Testis (tissue), 3 donors: ENCODE results near the gene PXDN. TPM values are rescaled to one million over a fixed set of nuclear protein-coding genes. Genes with fewer than 3 reads are reported as not detected.

Source experiments
- DNase-seq: peaks from one replicate; pipeline ENCODE4 v3.0.0-alpha.2; 2019
- H3K27ac ChIP-seq, 2 donors: fragments of 200-600 bp; sonication (generic); one replicate each; pipeline ENCODE4 v1.5.1; 2019
- H3K27me3 ChIP-seq: fragments of 200-600 bp; sonication (generic); one replicate; pipeline ENCODE4 v1.5.1; 2019
- H3K36me3 ChIP-seq: fragments of 200-600 bp; sonication (generic); one replicate; pipeline ENCODE4 v1.5.1; 2017; ENCODE audit warnings: low read depth; ENCODE audit errors: missing control alignments
- H3K4me1 ChIP-seq: fragments of 200-600 bp; sonication (generic); one replicate; pipeline ENCODE4 v1.5.1; 2019
- H3K4me3 ChIP-seq, 2 donors: fragments of 200-600 bp; sonication (generic); one replicate each; pipeline ENCODE4 v1.5.1; 2017 to 2019
- H3K9me3 ChIP-seq: fragments of 200-600 bp; sonication (generic); one replicate; pipeline ENCODE4 v1.5.1; 2017
- POLR2A ChIP-seq: fragments of 450-650 bp; IDR thresholded peaks from one replicate; pipeline ENCODE4 v1.6.1; 2017; ENCODE audit warnings: antibody characterized with exemption, mild to moderate bottlenecking, moderate library complexity
- WGBS, 2 donors: methylation state at CpG; one replicate each; pipeline ENCODE4 v1.1.5; 2018; 5-methylcytosine and 5-hydroxymethylcytosine counted together
- intact Hi-C: fragments of 100-400 bp; cut with DNase I; formaldehyde crosslinking; loops from one replicate; pipeline ENCODE4 v1.15.1; 2023; ENCODE audit warnings: low total_unique reads
- polyA plus RNA-seq: library from polyadenylated mRNA; stranded (reverse); fragments of 350-450 nt; fragmentation: Illumina TruSeq; extraction: RNeasy Lipid Tissue Mini Kit (QIAGEN cat#74804); gene quantifications from one replicate; pipeline ENCODE4 v1.2.3, GENCODE V29; 2014; ENCODE audit warnings: low read depth, low replicate concordance; ENCODE audit not compliant: insufficient read depth
- total RNA-seq, 2 donors: library from RNA; depleted of rRNA; stranded (reverse); fragments of >200 nt; gene quantifications; one replicate each; pipeline ENCODE4 v1.2.3, GENCODE V29; 2016
- TF ChIP-seq, protein P1 (sequence below), 3 experiments: fragments of 450-650 bp in 2 of 3; fragments of 200-600 bp in 1 of 3; sonication (generic) in 1 of 3; IDR thresholded peaks; one replicate each; pipeline ENCODE4 v1.5.1; 2016 to 2019; ENCODE audit warnings: antibody characterized with exemption in 3 of 3, mild to moderate bottlenecking in 2 of 3, moderate library complexity in 1 of 3

The PXDN gene
- total and polyA plus RNA-seq, 3 donors from 2014 or later: 26.7 to 41.8 (median 33.8) TPM

DNA sequence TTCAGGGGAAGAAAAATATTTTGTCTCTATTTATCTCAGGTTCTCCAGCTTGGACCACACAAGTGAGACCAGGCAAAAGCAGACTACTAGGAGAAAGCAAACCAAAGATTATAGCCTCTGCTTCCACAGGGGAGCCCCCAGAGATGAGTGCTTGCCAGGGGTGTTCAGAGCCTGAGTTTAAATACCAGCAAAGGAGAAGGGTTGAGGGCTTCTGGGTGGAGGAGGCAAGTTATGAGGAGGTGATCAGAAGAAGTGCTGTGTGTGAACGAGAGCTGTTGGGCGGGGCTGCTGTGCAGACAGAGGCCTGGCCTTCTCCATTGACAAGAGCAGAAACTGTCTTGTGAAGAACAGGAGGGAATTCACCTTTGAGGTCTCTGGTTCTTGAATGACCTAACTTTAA is 32.8 kb upstream of the PXDN start:
- DNase-seq: no peak
- WGBS, 2 donors: 80 to 86% methylated on average over 2 of the region's 2 CpGs
- no peaks in the 10 kb centered on the region for H3K27me3 ChIP-seq
- H3K9me3 ChIP-seq: no peaks in the 10 kb centered on the region
- H3K36me3 ChIP-seq: no peaks in the 10 kb centered on the region
- TF ChIP-seq, protein P1, sequence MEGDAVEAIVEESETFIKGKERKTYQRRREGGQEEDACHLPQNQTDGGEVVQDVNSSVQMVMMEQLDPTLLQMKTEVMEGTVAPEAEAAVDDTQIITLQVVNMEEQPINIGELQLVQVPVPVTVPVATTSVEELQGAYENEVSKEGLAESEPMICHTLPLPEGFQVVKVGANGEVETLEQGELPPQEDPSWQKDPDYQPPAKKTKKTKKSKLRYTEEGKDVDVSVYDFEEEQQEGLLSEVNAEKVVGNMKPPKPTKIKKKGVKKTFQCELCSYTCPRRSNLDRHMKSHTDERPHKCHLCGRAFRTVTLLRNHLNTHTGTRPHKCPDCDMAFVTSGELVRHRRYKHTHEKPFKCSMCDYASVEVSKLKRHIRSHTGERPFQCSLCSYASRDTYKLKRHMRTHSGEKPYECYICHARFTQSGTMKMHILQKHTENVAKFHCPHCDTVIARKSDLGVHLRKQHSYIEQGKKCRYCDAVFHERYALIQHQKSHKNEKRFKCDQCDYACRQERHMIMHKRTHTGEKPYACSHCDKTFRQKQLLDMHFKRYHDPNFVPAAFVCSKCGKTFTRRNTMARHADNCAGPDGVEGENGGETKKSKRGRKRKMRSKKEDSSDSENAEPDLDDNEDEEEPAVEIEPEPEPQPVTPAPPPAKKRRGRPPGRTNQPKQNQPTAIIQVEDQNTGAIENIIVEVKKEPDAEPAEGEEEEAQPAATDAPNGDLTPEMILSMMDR (IDR thresholded peaks at IDR 0.05): no peak
- no peak for TF ChIP-seq POLR2A
- no peaks in the 10 kb centered on the region for H3K4me1 ChIP-seq
- H3K4me3 ChIP-seq: no peak overlapping the region
- intact Hi-C loops: no loop called here
- H3K27ac ChIP-seq: no peak overlapping the region

DNA sequence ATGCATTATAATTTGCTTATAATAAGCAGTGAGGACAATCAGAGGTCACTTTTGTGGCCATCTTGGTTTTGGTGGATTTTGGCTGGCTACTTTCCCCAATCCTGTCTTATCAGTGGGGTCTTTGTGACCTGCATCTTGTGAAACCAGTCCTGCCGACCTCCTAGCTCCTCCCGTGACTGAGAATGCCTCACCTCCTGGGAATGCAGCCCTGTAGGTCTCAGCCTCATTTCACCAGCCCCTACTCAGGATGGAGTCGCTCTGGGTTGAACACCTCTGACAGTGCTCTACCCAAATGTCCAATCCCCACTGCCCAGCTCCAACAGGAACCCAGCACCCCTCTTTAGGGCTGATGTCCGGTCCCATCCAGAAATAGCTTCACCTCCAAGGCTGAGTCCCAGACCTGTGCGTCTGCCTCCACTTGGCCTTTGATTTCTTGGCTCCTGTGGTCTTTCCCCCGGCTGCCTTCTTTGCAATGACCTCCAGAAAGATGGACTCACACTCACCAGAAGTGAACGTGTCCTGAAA is 31.3 kb upstream of the PXDN start:
- Histone ChIP-seq H3K36me3 (no peaks in the 10 kb centered on the region), H3K4me3 (no peak overlapping the region), H3K27ac (no peak overlapping the region), H3K9me3 (no peaks in the 10 kb centered on the region), H3K27me3 (no peaks in the 10 kb centered on the region), H3K4me1 (no peaks in the 10 kb centered on the region)
- intact Hi-C loops: no loop called here
- WGBS, 2 donors: 90 to 92% methylated on average over 7 of the region's 7 CpGs
- DNase-seq: no peak
- TF ChIP-seq POLR2A: no peak
- TF ChIP-seq, protein P1 (IDR thresholded peaks at IDR 0.05): no peak

DNA sequence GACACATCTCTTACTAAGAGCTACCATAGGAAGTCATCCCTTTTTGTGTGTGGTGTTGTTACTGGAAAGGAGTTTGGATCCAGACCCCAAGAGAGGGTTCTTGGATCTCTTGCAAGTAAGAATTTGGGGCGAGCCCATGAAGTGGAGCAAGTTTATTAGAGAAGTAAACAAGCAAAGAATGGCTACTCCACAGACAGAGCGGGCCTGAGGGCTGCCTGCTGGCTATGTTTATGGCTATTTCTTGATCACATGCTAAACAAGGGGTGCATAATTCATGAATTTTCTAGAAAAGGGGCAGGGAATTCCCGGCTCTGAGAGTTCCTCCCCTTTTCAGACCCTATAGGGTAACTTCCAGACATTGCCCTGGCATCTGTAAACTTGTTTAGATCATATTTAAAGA is 30.6 kb upstream of the PXDN start:
- Histone ChIP-seq H3K9me3 (no peaks in the 10 kb centered on the region), H3K27me3 (no peaks in the 10 kb centered on the region), H3K27ac (no peak overlapping the region), H3K4me1 (no peaks in the 10 kb centered on the region), H3K4me3 (no peak overlapping the region), H3K36me3 (no peaks in the 10 kb centered on the region)
- 90 to 93% methylated on average over 3 of the region's 3 CpGs for WGBS, 2 donors
- intact Hi-C loops: no loop called here
- DNase-seq: peak; percentile 7
- no peak for TF ChIP-seq POLR2A
- TF ChIP-seq, protein P1 (IDR thresholded peaks at IDR 0.05): no peak

DNA sequence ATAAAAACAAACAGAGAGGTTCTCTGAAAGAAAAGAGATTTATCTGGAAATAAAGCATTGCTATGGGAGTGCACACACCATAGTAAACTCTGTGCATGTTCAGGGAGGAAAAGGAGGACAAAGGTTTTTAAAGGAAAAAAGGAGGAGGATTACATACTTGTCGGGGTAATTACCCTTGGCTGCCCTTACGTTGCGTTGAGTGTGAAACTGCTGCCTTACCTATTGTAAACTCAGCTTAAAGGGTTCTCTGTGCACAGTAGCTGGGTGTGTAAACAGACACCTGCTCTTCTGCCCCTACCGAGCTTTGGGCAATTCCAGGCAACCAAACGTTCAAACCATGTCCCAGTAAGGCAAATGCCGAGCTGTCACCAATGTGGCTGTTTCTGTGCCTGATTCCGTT is 29.6 kb upstream of the PXDN start:
- TF ChIP-seq, protein P1 (IDR thresholded peaks at IDR 0.05): no peak
- TF ChIP-seq POLR2A: no peak
- no peak overlapping the region for H3K4me3 ChIP-seq
- WGBS, 2 donors: 74 to 77% methylated on average over 7 of the region's 7 CpGs
- no peaks in the 10 kb centered on the region for H3K36me3 ChIP-seq
- no peaks in the 10 kb centered on the region for H3K4me1 ChIP-seq
- no peak overlapping the region for H3K27ac ChIP-seq
- no peaks in the 10 kb centered on the region for H3K27me3 ChIP-seq
- no peak for DNase-seq
- intact Hi-C loops: no loop called here
- no peaks in the 10 kb centered on the region for H3K9me3 ChIP-seq

DNA sequence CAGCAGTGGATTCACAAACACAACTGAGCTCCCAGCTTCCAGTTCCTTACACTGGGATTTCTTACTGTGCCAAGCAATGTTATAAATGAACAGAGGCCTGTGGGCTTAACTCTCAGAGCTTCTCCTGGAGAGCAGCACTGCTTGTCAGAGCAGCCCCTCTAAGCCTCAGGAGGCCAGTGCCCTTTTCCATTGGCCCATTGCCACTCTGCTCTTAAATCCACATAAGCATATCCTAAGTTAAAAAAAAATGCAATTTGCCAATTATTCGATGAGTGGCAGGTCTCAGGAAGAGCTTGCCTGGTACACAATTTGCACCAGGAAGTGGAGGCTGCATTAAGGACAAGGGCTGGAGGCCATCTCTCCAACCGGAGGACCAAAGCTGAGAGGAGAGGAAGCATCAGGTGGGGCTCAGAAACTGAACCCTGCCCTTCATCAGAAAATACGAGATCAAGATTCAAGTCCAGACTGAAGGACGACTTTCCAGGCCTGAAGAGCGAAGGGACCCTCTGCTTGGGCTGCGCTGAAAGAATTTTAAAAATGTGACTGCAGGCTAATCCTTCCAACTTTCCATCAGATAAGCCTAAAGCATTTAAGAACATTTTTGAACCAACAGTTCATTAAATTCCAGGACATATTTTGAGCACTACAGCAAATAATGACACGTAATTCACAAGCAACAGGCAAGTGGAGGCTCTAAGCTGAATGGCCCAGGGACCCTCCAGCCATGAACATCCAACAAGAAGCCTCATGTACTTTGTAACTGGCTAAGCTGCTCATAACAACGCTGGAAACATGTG is 28.4 kb upstream of the PXDN start:
- Histone ChIP-seq H3K4me3 (no peak overlapping the region), H3K9me3 (no peaks in the 10 kb centered on the region), H3K36me3 (no peaks in the 10 kb centered on the region), H3K4me1 (no peaks in the 10 kb centered on the region), H3K27ac (no peak overlapping the region), H3K27me3 (no peaks in the 10 kb centered on the region)
- intact Hi-C loops: no loop called here
- no peak for TF ChIP-seq POLR2A
- TF ChIP-seq, protein P1 (IDR thresholded peaks at IDR 0.05): no peak
- no peak for DNase-seq
- WGBS, 2 donors: 85 to 90% methylated on average over 8 of the region's 8 CpGs
